ENCODE results near the gene WDR64. TPM values are rescaled to one million over a fixed set of nuclear protein-coding genes. Genes with fewer than 3 reads are reported as not detected.

Gene WDR64
- total and polyA plus RNA-seq, 4 donors, result 0.02 to 0.70 (median 0.17) TPM

GRCh38 chr1:241827264-241827663 lies 175.2 kb downstream of the WDR64 start:
- Histone ChIP-seq H3K36me3 (ENCODE audit: control insufficient read depth in 4 of 4, insufficient read depth in 3 of 4, low read depth in 1 of 4, low read length in 3 of 4) (no peaks in the 10 kb centered on the region), H3K27ac (ENCODE audit: low read depth in 1 of 2, low read length in 2 of 2) (no peak overlapping the region), H3K4me3 (ENCODE audit: low read depth in 1 of 3, low read length in 3 of 3) (no peak overlapping the region), H3K9me3 (ENCODE audit: control insufficient read depth in 4 of 4, low read length in 3 of 4) (no peaks in the 10 kb centered on the region), H3K9ac (ENCODE audit: low read depth in 1 of 2, low read length in 2 of 2) (no peak overlapping the region), H3K4me1 (ENCODE audit: control insufficient read depth in 4 of 4, insufficient read depth in 4 of 4, low read length in 3 of 4) (peaks cover 0 to 4% (median 2%) of the 10 kb centered on the region in 4 donors), H3K27me3 (ENCODE audit: control insufficient read depth in 4 of 4, insufficient read depth in 4 of 4, low read length in 3 of 4) (no peaks in the 10 kb centered on the region)
- TF ChIP-seq NR2F2 (IDR thresholded peaks at IDR 0.05) (no peak), SP1 (IDR thresholded peaks at IDR 0.05) (no peak), MAX (IDR thresholded peaks at IDR 0.05) (no peak), TAF1 (conservative IDR thresholded peaks at IDR 0.05) (no peak), EGR1 (IDR thresholded peaks at IDR 0.05; ENCODE audit: low read depth in 2 of 2) (no peak)
- DNase-seq (ENCODE audit: low spot score), result no peak
- WGBS, result 97% methylated on average over 2 of the region's 2 CpGs

GRCh38 chr1:241828463-241829021 lies 176.5 kb downstream of the WDR64 start:
- 77% methylated on average over 3 of the region's 3 CpGs for WGBS
- DNase-seq (ENCODE audit: low spot score), result no peak
- Histone ChIP-seq H3K9ac (ENCODE audit: low read depth in 1 of 2, low read length in 2 of 2) (no peak overlapping the region), H3K4me1 (ENCODE audit: control insufficient read depth in 4 of 4, insufficient read depth in 4 of 4, low read length in 3 of 4) (peaks cover 0 to 4% (median 2%) of the 10 kb centered on the region in 4 donors), H3K9me3 (ENCODE audit: control insufficient read depth in 4 of 4, low read length in 3 of 4) (no peaks in the 10 kb centered on the region), H3K36me3 (ENCODE audit: control insufficient read depth in 4 of 4, insufficient read depth in 3 of 4, low read depth in 1 of 4, low read length in 3 of 4) (no peaks in the 10 kb centered on the region), H3K27me3 (ENCODE audit: control insufficient read depth in 4 of 4, insufficient read depth in 4 of 4, low read length in 3 of 4) (no peaks in the 10 kb centered on the region), H3K27ac (ENCODE audit: low read depth in 1 of 2, low read length in 2 of 2) (no peak overlapping the region), H3K4me3 (ENCODE audit: low read depth in 1 of 3, low read length in 3 of 3) (no peak overlapping the region)
- TF ChIP-seq ZBTB33 (IDR thresholded peaks at IDR 0.05), result no peak
- TF ChIP-seq TAF1 (conservative IDR thresholded peaks at IDR 0.05), result no peak
- TF ChIP-seq EGR1 (IDR thresholded peaks at IDR 0.05; ENCODE audit: low read depth in 2 of 2), result no peak
- TF ChIP-seq HNF4A (conservative IDR thresholded peaks at IDR 0.05), result no peak
- no peak for TF ChIP-seq FOXA2 (IDR thresholded peaks at IDR 0.05)
- TF ChIP-seq FOXA1 (IDR thresholded peaks at IDR 0.05), result no peak
- TF ChIP-seq ATF3 (IDR thresholded peaks at IDR 0.05), result no peak
- TF ChIP-seq GABPA (IDR thresholded peaks at IDR 0.05 in 1 of 2, conservative IDR thresholded peaks at IDR 0.05 in 1 of 2), result no peak
- TF ChIP-seq YY1 (IDR thresholded peaks at IDR 0.05), result no peak
- TF ChIP-seq SP1 (IDR thresholded peaks at IDR 0.05), result no peak
- TF ChIP-seq RXRA (IDR thresholded peaks at IDR 0.05), result no peak

GRCh38 chr1:241829468-241829867 lies 177.4 kb downstream of the WDR64 start:
- no peak overlapping the region for H3K27ac ChIP-seq (ENCODE audit: low read depth in 1 of 2, low read length in 2 of 2)
- H3K9me3 ChIP-seq (ENCODE audit: control insufficient read depth in 4 of 4, low read length in 3 of 4), result no peaks in the 10 kb centered on the region
- H3K36me3 ChIP-seq (ENCODE audit: control insufficient read depth in 4 of 4, insufficient read depth in 3 of 4, low read depth in 1 of 4, low read length in 3 of 4), result no peaks in the 10 kb centered on the region
- no peak overlapping the region for H3K4me3 ChIP-seq (ENCODE audit: low read depth in 1 of 3, low read length in 3 of 3)
- no peak for DNase-seq (ENCODE audit: low spot score)
- TF ChIP-seq FOXA2 (IDR thresholded peaks at IDR 0.05), result no peak
- no peak for TF ChIP-seq GABPA (IDR thresholded peaks at IDR 0.05 in 1 of 2, conservative IDR thresholded peaks at IDR 0.05 in 1 of 2)
- TF ChIP-seq MAX (IDR thresholded peaks at IDR 0.05), result no peak
- TF ChIP-seq TAF1 (conservative IDR thresholded peaks at IDR 0.05), result no peak
- TF ChIP-seq FOXA1 (IDR thresholded peaks at IDR 0.05), result no peak
- no peak for TF ChIP-seq REST (IDR thresholded peaks at IDR 0.05)
- no peak for TF ChIP-seq CTCF (IDR thresholded peaks at IDR 0.05; ENCODE audit: low read depth, low read length, missing input control)
- TF ChIP-seq JUND (IDR thresholded peaks at IDR 0.05), result no peak
- no peak overlapping the region for H3K9ac ChIP-seq (ENCODE audit: low read depth in 1 of 2, low read length in 2 of 2)
- H3K4me1 ChIP-seq (ENCODE audit: control insufficient read depth in 4 of 4, insufficient read depth in 4 of 4, low read length in 3 of 4), result peaks cover 0 to 4% (median 2%) of the 10 kb centered on the region in 4 donors
- no peaks in the 10 kb centered on the region for H3K27me3 ChIP-seq (ENCODE audit: control insufficient read depth in 4 of 4, insufficient read depth in 4 of 4, low read length in 3 of 4)

All from liver (tissue), 9 donors.